ENCODE data around the gene PITHD1.

DNA sequence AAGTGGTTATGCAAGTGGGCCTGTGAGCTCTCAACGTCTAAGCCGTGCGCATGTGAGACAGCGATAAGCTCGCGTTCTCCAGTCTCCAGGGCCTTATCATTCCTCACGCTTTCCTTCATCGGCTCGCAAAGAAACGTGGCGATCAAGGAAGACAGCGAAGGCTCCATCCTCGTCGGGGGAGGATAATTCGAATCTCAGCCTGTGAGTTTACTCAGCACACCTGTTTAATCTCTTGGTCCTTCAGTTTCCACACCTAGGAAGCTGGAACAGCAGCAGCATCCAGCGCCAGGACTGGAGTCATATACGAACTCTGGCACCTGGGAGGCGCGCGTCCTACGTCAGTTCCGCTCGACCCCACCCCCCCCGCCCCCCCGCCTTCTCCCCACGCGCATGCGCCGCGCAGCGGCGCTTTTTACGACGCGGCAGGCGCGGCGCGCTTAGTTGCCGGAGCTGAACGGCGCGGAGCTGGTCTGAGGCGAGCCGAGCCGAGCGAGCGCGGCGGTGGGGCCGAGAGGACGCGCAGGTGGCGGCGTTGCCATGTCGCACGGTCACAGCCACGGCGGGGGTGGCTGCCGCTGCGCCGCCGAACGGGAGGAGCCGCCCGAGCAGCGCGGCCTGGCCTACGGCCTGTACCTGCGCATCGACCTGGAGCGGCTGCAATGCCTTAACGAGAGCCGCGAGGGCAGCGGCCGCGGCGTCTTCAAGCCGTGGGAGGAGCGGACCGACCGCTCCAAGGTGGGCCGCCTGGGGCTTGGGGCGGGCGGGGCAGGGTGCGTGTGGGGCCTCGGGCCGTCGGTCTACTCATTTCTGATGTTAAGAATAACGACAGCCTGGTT, at the start of gene PITHD1:
- TF ChIP-seq TAF1 (IDR thresholded peaks at IDR 0.05; ENCODE audit: low read depth, low read length) (peak; percentile 62), POLR2A (IDR thresholded peaks at IDR 0.05; ENCODE audit: low read depth, low read length) (peak; percentile 69), POLR2AphosphoS5 (IDR thresholded peaks at IDR 0.05; ENCODE audit: low read depth, low read length) (peak; percentile 81), POU2F2 (IDR thresholded peaks at IDR 0.05; ENCODE audit: low read depth, low read length) (no peak), PAX5 (IDR thresholded peaks at IDR 0.05; ENCODE audit: insufficient read depth, low read length, severe bottlenecking) (peak; percentile 75), SPI1 (IDR thresholded peaks at IDR 0.05; ENCODE audit: low read depth, low read length) (no peak)
